Ovary (tissue), 3 donors: ENCODE results near the gene TSHZ2.

Source experiments
- EP300 ChIP-seq: sonication (generic); formaldehyde crosslinking; IDR thresholded peaks from one replicate; pipeline ENCODE4 v1.6.1; 2017; ENCODE audit warnings: antibody characterized with exemption
- TF ChIP-seq, protein P1 (sequence below), 3 donors: fragments of 450-650 bp in 2 of 3; fragments of 200-600 bp in 1 of 3; IDR thresholded peaks; one replicate each; pipeline versions ENCODE4 v1.5.1 to v1.8.0; 2016 to 2022; ENCODE audit warnings: antibody characterized with exemption in 3 of 3, mild to moderate bottlenecking in 1 of 3
- donor health status: DM: no; HTN: no; CAD: no.

DNA sequence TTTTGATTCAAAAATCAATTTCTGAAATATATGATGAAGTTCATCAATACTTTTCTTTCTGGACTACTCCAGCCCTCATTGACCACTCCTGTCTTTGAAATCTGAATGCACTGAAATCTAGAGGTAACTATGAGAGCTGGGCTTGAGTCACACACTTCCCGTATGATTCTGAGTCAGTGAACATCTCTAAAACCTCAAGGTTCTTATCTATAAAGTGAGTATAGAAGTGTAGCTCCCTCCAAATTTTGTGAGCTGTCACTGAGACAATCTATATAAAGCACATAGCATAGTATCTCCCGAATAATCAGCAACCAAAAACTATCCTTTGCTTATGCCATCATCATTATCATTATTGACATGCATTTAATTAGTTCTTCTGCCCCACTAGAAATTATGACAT is 182.4 kb downstream of the TSHZ2 start:
- TF ChIP-seq, protein P1, sequence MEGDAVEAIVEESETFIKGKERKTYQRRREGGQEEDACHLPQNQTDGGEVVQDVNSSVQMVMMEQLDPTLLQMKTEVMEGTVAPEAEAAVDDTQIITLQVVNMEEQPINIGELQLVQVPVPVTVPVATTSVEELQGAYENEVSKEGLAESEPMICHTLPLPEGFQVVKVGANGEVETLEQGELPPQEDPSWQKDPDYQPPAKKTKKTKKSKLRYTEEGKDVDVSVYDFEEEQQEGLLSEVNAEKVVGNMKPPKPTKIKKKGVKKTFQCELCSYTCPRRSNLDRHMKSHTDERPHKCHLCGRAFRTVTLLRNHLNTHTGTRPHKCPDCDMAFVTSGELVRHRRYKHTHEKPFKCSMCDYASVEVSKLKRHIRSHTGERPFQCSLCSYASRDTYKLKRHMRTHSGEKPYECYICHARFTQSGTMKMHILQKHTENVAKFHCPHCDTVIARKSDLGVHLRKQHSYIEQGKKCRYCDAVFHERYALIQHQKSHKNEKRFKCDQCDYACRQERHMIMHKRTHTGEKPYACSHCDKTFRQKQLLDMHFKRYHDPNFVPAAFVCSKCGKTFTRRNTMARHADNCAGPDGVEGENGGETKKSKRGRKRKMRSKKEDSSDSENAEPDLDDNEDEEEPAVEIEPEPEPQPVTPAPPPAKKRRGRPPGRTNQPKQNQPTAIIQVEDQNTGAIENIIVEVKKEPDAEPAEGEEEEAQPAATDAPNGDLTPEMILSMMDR (IDR thresholded peaks at IDR 0.05): no peak
- TF ChIP-seq EP300: no peak
